Brain microvascular endothelial cell (primary cell): ENCODE data around the gene PRIM2.
"Not testable (repeated sequence)": the region's sequence is repeated elsewhere in the genome, so short reads cannot be mapped to it uniquely, and the experiment has no call there.

Source experiments
- DNase-seq: peaks from one replicate; pipeline ENCODE4 v3.0.0-alpha.2; 2020
- H3K27ac ChIP-seq: fragments of 250-450 bp; sonication (Bioruptor Pico); 2 replicates; pipeline ENCODE4 v1.5.1; 2020; ENCODE audit warnings: mild to moderate bottlenecking, moderate library complexity
- H3K27me3 ChIP-seq: fragments of 250-450 bp; sonication (Bioruptor Pico); replicated peaks from 2 replicates; pipeline ENCODE4 v1.5.1; 2020; ENCODE audit warnings: mild to moderate bottlenecking
- H3K36me3 ChIP-seq: fragments of 250-450 bp; sonication (Bioruptor Pico); replicated peaks from 2 replicates; pipeline ENCODE4 v1.5.1; 2020; ENCODE audit warnings: mild to moderate bottlenecking
- H3K4me3 ChIP-seq: 2 replicates; pipeline ENCODE4 v1.5.1; 2011; ENCODE audit warnings: low read depth, mild to moderate bottlenecking, control low read depth, low read length, moderate library complexity
- in situ Hi-C: cut with HindIII; loops from 2 replicates; pipeline ENCODE4 v1.10.0; 2017; ENCODE audit warnings: low sequenced_read_pairs, low pct_ligation_motif_present
- TF ChIP-seq, protein P1 (sequence below): IDR thresholded peaks from 2 replicates; pipeline ENCODE4 v1.5.1; 2011; ENCODE audit warnings: low read depth, mild to moderate bottlenecking, moderate library complexity, low read length, control low read depth, inconsistent platforms; ENCODE audit errors: missing control alignments

Gene PRIM2

DNA sequence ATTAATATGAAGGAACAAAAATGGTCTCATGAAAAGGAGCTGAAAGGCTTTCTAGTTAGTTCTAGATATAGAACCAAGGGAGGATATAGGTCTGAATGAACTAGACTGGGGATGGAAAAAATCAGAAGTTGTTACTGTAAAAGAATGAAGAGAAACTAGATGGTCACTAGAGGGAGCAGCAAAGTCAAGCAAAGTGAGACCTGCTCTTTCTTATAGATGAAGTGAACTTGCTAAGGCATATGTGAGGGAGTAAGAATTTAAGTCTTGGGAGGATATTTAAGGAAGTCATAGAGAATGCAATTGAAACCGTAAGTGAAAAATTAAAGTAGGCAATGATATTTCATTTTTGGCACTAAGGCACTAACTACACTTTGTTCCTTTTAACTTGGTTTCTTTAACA, 218.6 kb downstream of the PRIM2 start:
- in situ Hi-C loops, result not testable (repeated sequence)
- DNase-seq, result peak; percentile 18
- TF ChIP-seq, protein P1, sequence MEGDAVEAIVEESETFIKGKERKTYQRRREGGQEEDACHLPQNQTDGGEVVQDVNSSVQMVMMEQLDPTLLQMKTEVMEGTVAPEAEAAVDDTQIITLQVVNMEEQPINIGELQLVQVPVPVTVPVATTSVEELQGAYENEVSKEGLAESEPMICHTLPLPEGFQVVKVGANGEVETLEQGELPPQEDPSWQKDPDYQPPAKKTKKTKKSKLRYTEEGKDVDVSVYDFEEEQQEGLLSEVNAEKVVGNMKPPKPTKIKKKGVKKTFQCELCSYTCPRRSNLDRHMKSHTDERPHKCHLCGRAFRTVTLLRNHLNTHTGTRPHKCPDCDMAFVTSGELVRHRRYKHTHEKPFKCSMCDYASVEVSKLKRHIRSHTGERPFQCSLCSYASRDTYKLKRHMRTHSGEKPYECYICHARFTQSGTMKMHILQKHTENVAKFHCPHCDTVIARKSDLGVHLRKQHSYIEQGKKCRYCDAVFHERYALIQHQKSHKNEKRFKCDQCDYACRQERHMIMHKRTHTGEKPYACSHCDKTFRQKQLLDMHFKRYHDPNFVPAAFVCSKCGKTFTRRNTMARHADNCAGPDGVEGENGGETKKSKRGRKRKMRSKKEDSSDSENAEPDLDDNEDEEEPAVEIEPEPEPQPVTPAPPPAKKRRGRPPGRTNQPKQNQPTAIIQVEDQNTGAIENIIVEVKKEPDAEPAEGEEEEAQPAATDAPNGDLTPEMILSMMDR, result peak; percentile 38

DNA sequence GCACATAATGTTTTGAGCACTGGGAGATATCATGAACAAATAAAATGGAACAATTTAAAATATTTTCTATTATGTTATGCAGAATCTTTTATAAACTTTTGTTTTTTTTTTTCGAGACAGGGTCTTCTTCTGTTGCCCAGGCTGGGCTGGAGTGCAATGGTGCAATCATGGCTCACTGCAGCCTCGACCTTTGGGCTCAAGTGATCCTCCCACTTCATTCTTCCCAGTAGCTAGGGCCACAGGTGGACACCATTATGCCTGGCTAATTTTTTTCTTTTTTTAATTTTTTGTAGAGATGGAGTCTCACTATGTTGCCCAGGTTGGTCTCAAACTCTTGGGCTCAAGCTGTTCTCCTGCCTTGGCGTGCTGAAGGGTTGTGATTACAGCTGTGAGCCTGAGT, 220.5 kb downstream of the PRIM2 start:
- DNase-seq, in situ Hi-C loops, H3K4me3 ChIP-seq, H3K27ac ChIP-seq, H3K27me3 ChIP-seq, H3K36me3 ChIP-seq: not testable (repeated sequence)

More for the DNA sequence above, 218.6 kb downstream of the PRIM2 start:
- not testable (repeated sequence) for H3K27ac ChIP-seq, H3K36me3 ChIP-seq, H3K27me3 ChIP-seq, H3K4me3 ChIP-seq

DNA sequence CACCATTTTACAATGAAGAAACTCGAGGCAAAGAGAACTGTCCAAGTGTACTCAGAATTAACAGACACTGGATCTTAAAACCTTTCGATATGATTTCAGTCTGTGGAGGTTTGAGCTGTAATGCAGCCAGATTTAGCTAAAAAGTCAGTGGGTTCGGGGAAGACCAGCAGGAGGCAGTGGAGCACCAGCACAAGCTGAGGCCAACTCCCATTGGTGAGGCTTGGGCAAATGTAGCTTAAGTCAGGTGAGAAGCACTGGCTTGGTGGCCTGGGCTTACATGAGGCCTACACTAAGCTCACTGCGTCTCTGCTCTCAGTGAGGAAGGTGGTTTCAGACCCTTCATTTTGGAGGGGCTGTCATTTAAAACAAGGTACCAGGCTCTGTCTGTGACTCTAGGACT, 234.5 kb downstream of the PRIM2 start:
- H3K36me3 ChIP-seq, DNase-seq, H3K27me3 ChIP-seq, in situ Hi-C loops, H3K4me3 ChIP-seq, H3K27ac ChIP-seq: not testable (repeated sequence)

DNA sequence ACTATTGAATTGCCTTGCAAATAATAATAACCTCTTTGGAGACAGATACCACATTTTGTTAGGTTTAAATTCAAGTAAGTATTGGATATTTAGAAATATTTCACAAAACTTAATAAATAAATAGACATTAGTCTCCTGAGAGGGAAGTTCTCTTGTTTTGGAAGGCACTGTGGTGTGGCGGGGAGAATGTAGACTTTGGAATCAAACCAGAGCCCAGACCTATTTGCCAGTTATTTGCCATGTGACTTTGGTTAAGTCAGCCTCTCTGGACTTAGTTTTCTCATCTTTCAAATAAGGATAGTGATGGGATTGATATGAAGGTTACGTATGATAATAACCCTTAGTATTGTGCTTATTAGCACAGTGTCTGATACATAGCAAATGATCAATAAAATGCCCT, 240.4 kb downstream of the PRIM2 start:
- in situ Hi-C loops, H3K4me3 ChIP-seq, H3K27ac ChIP-seq, DNase-seq, H3K36me3 ChIP-seq, H3K27me3 ChIP-seq: not testable (repeated sequence)

DNA sequence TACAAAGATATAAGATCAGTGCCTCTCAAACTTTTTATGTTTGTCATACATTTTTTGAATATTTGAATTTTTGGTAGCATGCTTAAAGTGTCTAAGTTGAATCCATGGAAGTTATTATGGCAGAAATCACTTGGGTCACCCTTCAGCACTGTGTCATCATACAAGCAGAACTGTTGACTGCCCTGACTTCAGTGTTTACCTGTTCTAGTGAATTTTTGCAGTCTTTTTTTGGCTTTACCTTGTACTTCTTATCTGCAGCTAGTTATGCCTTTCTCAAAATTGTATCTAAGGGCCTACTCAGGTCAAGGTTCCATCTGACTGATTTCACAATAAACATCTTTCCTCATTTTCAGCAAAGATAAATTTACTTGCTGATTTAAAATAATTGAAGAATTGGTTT, 241.7 kb downstream of the PRIM2 start:
- H3K27ac ChIP-seq, H3K27me3 ChIP-seq, H3K4me3 ChIP-seq, H3K36me3 ChIP-seq, DNase-seq, in situ Hi-C loops: not testable (repeated sequence)

DNA sequence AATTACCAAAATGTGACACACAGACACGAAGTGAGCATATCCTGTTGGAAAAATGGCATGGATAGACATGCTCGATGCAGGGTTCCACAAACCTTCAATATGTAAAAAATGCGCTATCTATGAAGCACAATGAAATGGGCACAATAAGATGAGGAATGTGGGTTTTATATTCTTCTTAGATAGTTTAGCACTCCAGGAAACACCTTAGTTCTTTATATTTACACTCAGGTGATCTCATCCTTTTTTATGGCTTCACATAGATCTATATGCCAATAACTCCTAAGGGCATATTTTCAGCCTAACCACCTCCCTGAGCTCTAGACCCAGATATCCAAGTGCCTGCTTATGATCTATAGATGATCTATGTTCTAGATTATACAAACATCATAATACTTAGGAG, 244.8 kb downstream of the PRIM2 start:
- H3K4me3 ChIP-seq, H3K36me3 ChIP-seq, H3K27me3 ChIP-seq, H3K27ac ChIP-seq, DNase-seq, in situ Hi-C loops: not testable (repeated sequence)

DNA sequence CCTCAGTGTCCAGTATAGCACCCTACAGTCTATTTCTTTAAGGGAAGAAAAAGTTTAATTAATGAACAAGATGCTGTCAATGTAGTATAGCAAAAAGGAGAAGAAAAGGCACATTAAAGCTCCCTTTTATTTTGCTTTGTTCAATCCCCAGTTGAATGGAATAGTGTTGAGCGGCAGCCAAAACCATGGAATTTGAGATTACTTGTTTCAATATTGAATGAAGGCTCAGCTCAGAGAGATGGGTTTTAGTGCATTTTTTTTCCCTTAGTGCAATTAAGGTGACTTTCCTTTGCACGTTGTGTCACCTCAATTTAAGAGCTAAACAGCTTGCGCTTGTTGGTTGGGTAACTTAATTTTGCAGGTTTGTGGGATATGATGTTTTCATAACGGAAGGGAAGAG, 254.7 kb downstream of the PRIM2 start:
- DNase-seq, H3K36me3 ChIP-seq, in situ Hi-C loops, H3K27ac ChIP-seq, H3K4me3 ChIP-seq, H3K27me3 ChIP-seq: not testable (repeated sequence)

DNA sequence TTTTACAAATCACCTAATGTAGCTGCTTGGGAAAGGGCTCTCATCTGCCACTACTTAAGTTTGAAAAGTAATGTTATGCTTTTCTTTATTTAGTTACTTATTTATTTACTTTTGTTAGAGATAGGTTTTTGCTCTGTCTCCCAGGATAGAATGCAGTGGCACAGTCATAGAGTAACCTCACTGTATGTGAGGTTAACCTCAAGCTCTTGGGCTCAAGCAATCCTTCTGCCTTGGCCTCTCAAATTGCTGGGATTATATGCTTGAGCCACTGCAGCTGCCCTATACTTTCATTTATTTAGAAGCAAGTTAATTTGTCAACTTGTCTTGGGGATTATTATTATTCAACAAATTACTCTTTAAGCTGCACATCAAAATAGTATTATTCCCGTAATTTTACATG, 255.4 kb downstream of the PRIM2 start:
- DNase-seq, H3K27ac ChIP-seq, H3K4me3 ChIP-seq, in situ Hi-C loops, H3K27me3 ChIP-seq, H3K36me3 ChIP-seq: not testable (repeated sequence)

DNA sequence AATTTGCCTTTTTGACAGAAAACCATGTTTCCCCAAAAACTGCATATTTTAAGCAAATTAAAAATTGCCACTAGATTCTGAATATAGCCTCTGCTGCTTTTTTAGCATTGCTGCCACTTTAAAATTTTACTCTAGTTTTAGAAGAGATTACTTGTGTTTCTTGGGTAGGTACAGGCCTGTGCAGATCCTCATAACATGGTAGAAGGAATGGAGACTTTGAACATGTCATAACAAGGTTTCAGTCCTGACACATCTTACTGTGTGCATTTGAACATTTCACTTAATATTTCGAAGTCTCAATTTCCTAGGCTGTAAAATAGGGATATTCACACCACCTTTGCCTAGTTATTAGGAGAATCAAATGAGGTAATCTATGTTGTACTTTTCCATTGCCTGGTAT, 259.6 kb downstream of the PRIM2 start:
- H3K36me3 ChIP-seq, in situ Hi-C loops, DNase-seq, H3K27me3 ChIP-seq, H3K27ac ChIP-seq, H3K4me3 ChIP-seq: not testable (repeated sequence)

DNA sequence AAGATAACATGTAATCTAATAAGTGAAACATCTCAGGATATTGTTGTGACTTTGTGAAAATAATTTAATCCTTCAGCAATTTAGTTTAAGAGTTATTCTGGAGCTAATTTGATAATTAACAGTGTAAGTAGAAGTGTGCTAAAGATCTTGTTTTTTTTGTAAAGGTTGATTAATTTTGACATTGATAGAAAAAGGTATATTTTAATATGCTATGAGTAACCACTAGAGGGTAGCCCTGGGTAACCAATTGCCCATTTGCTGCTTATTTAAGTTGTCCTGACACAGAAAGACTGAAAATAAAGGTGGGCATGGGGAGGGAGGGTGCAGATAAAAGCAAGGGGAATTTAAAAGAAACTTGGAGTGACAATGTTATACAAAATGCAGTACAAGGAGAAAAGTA, 262.1 kb downstream of the PRIM2 start:
- H3K27ac ChIP-seq, DNase-seq, H3K4me3 ChIP-seq, H3K27me3 ChIP-seq, in situ Hi-C loops, H3K36me3 ChIP-seq: not testable (repeated sequence)
- TF ChIP-seq, protein P1, result peak; percentile 35

DNA sequence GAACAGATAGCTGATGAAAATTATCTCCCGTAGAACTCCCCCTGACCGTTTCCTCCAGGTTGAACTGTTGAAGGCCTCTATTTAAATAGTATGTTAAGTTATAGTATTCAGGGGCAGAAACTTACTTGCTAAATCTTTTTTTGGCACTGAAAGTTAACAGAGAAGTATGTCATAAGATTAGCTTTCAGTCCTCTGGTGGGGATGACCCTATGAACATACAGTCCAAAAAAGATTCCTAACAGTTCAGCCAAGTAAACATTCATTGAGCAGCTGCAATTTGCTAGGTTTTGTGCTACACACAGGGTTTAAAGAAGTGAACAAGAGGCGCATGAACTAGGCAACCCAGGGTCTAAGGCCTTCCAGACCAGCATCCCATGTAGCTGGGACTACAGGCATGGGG, 264.2 kb downstream of the PRIM2 start:
- in situ Hi-C loops, H3K27me3 ChIP-seq, H3K27ac ChIP-seq, H3K4me3 ChIP-seq, DNase-seq, H3K36me3 ChIP-seq: not testable (repeated sequence)

DNA sequence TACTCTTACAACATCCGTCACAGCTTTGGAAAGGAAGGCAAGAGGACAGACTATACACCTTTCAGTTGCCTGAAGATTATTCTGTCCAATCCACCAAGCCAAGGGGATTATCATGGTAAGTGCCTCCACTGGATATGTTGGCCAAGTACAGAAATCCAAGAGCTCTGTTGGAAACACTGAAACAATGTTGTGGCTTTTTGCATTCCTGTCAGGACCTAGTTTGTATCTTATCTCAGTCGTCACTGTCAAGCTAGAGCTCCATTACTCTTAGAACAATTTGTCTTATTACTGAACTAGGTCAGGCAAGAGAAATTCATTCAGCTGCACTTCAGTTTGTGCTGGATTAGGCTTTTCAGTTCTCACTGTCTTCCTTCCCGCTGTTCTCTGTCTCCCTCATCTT, 283.7 kb downstream of the PRIM2 start:
- peak; percentile 50 for DNase-seq
- H3K4me3 ChIP-seq, H3K36me3 ChIP-seq, H3K27ac ChIP-seq, H3K27me3 ChIP-seq, in situ Hi-C loops: not testable (repeated sequence)

DNA sequence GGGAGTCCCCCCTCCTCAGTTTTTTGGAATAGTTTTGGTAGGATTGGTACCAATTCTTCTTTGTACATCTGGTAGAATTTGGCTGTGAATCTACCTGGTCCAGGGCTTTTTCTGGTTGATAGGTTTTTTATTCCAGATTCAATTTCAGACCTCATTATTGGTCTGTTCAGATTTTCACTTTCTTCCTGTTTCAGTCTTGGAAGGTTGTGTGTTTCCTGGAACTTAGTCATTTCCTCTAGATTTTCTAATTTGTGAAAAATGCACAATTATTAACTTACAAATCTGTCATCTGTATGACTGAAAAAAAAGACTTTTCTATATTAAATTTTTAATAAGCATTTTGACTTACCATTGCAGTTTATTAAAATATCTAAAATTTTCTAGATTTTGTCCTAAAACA, 287.9 kb downstream of the PRIM2 start:
- H3K27me3 ChIP-seq, H3K4me3 ChIP-seq, H3K36me3 ChIP-seq, DNase-seq, in situ Hi-C loops: not testable (repeated sequence)
- peak overlapping the region; percentile 83 for H3K27ac ChIP-seq
